Urothelium cell line (cell line): Measurements from ENCODE around the gene CPD.
"Not testable (repeated sequence)": the region's sequence is repeated elsewhere in the genome, so short reads cannot be mapped to it uniquely, and the experiment has no call there.

Experiments used
- DNase-seq: peaks from one replicate; pipeline ENCODE4 v3.0.0; 2011; ENCODE audit warnings: low spot score, mixed read lengths
- FAIRE-seq: peaks from 2 replicates; lab custom pipeline; 2011; peaks lifted over from hg19 to GRCh38; lab: Jason Lieb, UNC

CPD gene

DNA sequence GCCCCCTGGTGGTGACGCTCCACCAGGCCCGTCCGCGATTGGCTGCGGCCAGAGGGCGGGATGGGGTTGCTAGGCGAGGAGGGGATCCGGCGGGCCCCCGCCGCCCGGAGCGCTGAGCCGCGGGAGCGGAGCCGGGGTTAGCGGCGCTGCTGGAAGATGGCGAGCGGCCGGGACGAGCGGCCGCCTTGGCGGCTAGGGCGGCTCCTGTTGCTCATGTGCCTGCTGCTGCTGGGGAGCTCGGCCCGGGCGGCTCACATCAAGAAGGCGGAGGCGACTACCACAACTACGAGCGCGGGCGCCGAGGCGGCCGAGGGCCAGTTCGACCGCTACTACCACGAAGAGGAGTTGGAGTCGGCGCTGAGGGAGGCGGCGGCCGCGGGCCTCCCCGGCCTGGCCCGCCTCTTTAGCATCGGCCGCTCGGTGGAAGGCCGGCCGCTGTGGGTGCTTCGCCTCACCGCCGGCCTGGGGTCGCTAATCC lies at the start of gene CPD:
CPD (plus strand) TSS at position 103 of the 478 bp plus-strand sequence; CDS start at position 157, 54 bp downstream.
- DNase-seq (peak; percentile 99), FAIRE-seq (peak; percentile 61)

GRCh38 chr17:30332057-30332542 lies 46.6 kb upstream of the CPD start:
- FAIRE-seq (no peak), DNase-seq (no peak)

- DNase-seq (no peak), FAIRE-seq (no peak)
These were observed 45.0 kb upstream of the CPD start, which contains the start of gene TMIGD1 for GRCh38 chr17:30333503-30334360. Gene TMIGD1, minus strand, starts transcription at chr17:30334057. Its CDS starts 1,924 bp downstream, at chr17:30332133.

GRCh38 chr17:30334421-30334820 lies 44.3 kb upstream of the CPD start:
- no peak for FAIRE-seq
- no peak for DNase-seq

- DNase-seq (peak; percentile 63), FAIRE-seq (no peak)
These were observed 42.2 kb upstream of the CPD start for GRCh38 chr17:30336369-30337171.

- FAIRE-seq (no peak), DNase-seq (no peak)
These were observed 41.2 kb upstream of the CPD start for GRCh38 chr17:30337393-30337999.

GRCh38 chr17:30339086-30339485 lies 39.6 kb upstream of the CPD start:
- FAIRE-seq: no peak
- no peak for DNase-seq

GRCh38 chr17:30340801-30341356 lies 37.8 kb upstream of the CPD start:
- no peak for DNase-seq
- FAIRE-seq: no peak

- DNase-seq (no peak), FAIRE-seq (no peak)
These were observed 37.0 kb upstream of the CPD start for GRCh38 chr17:30341703-30342249.

- not testable (repeated sequence) for DNase-seq, FAIRE-seq
These were observed 35.5 kb upstream of the CPD start for GRCh38 chr17:30343244-30343643.

- DNase-seq (no peak), FAIRE-seq (no peak)
These were observed 34.9 kb upstream of the CPD start for GRCh38 chr17:30343796-30344195.

- FAIRE-seq (no peak), DNase-seq (no peak)
These were observed 34.2 kb upstream of the CPD start for GRCh38 chr17:30344283-30345088.

- DNase-seq (no peak), FAIRE-seq (no peak)
These were observed 33.7 kb upstream of the CPD start for GRCh38 chr17:30345089-30345433.

GRCh38 chr17:30345527-30346075 lies 33.1 kb upstream of the CPD start:
- FAIRE-seq (no peak), DNase-seq (no peak)

DNA sequence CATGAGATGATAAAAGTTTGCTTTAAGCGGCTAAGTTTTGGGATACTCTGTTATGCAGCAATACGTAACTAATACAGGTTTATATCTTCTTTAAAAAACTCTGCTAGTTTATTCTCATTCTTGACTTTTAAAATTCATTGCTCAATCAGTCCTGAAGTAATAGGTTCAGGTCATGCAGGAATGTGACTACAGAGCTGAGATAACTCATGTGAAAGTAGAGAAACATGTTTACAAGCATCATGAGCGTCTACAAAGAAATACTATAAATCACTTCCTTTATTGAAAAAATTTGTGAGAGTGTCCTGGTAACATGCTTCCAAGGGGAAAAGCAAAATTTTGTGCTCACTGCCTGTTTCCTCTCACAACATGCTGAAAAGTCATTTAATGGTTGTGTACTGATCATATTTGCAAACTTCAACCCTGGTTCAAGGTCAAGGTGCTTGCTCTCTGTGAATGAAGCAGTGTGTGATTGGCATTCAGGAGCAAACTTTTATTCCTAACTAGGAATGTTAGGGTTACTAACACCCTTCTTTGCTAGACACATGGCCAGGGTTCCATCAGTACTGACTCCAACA lies 32.4 kb upstream of the CPD start:
- DNase-seq (no peak), FAIRE-seq (no peak)

- no peak for FAIRE-seq
These were observed 31.2 kb upstream of the CPD start for GRCh38 chr17:30347488-30347887.

DNA sequence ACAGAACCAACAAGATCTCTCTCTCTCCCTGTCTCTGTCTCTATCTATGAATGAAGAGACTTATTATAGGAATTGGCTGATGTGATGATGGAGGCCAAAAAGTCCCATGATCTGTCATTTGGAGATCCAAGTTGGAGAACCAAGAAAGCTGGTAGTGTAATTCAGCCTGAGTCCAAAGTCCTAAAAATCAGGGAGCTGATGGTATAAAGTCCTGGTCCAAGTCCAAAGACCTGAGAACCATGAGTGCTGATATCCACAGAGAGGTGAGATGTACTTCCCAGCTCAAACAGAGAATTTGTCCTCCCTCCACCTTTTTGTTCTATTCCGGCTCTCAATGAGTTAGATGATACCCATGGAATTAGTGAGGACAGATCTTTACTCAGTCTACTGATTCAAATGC lies 29.5 kb upstream of the CPD start:
- DNase-seq (no peak), FAIRE-seq (no peak)

More at GRCh38 chr17:30347488-30347887, 31.2 kb upstream of the CPD start:
- DNase-seq: no peak

- not testable (repeated sequence) for DNase-seq, FAIRE-seq
These were observed 27.5 kb upstream of the CPD start for GRCh38 chr17:30351263-30351662.

GRCh38 chr17:30351735-30352134 lies 27.0 kb upstream of the CPD start:
- FAIRE-seq: no peak
- no peak for DNase-seq
